ENCODE measurements around the gene IFT57.
"Not testable (repeated sequence)": the region's sequence is repeated elsewhere in the genome, so short reads cannot be mapped to it uniquely, and the experiment has no call there.

Gene IFT57

GRCh38 chr3:108221911-108222852 is at the start of gene IFT57:
IFT57 (minus strand) TSS chr3:108222424; CDS start chr3:108222322, 102 bp downstream.
- DNase-seq, result peak; percentile 94

- DNase-seq, result no peak
Measured at GRCh38 chr3:108271626-108272025, 49.4 kb upstream of the IFT57 start.

GRCh38 chr3:108268235-108268634 is 46.0 kb upstream of the IFT57 start:
- not testable (repeated sequence) for DNase-seq

GRCh38 chr3:108264534-108265298 is 42.5 kb upstream of the IFT57 start:
- DNase-seq, result not testable (repeated sequence)

GRCh38 chr3:108255131-108255530 is 32.9 kb upstream of the IFT57 start:
- no peak for DNase-seq

- no peak for DNase-seq
Measured at GRCh38 chr3:108251844-108252243, 29.6 kb upstream of the IFT57 start.

- no peak for DNase-seq
Measured at GRCh38 chr3:108251265-108251664, 29.0 kb upstream of the IFT57 start.

- no peak for DNase-seq
Measured at GRCh38 chr3:108250626-108251025, 28.4 kb upstream of the IFT57 start.

GRCh38 chr3:108243243-108243642 is 21.0 kb upstream of the IFT57 start:
- DNase-seq, result no peak

- no peak for DNase-seq
Measured at GRCh38 chr3:108242776-108243175, 20.6 kb upstream of the IFT57 start.

- DNase-seq, result no peak
Measured at GRCh38 chr3:108241721-108242120, 19.5 kb upstream of the IFT57 start.

GRCh38 chr3:108241146-108241545 is 18.9 kb upstream of the IFT57 start:
- DNase-seq, result no peak

- no peak for DNase-seq
Measured at GRCh38 chr3:108239082-108239481, 16.9 kb upstream of the IFT57 start.

- DNase-seq, result no peak
Measured at GRCh38 chr3:108235290-108235689, 13.1 kb upstream of the IFT57 start.

GRCh38 chr3:108234387-108234957 is 12.2 kb upstream of the IFT57 start:
- DNase-seq, result no peak

- DNase-seq, result no peak
Measured at GRCh38 chr3:108228286-108228685, 6.1 kb upstream of the IFT57 start.

- no peak for DNase-seq
Measured at GRCh38 chr3:108227131-108227530, 4.9 kb upstream of the IFT57 start.

GRCh38 chr3:108225221-108225620 is 3.0 kb upstream of the IFT57 start:
- no peak for DNase-seq

- no peak for DNase-seq
Measured at GRCh38 chr3:108223928-108224327, 1.7 kb upstream of the IFT57 start.

GRCh38 chr3:108222853-108223565 is 785 bp upstream of the IFT57 start:
- no peak for DNase-seq

- DNase-seq, result no peak
Measured at GRCh38 chr3:108221393-108221792, 831 bp downstream of the IFT57 start.

- no peak for DNase-seq
Measured at GRCh38 chr3:108219336-108219735, 2.9 kb downstream of the IFT57 start.

GRCh38 chr3:108218811-108219210 is 3.4 kb downstream of the IFT57 start:
- no peak for DNase-seq
